Activated T-helper 17 cell treated with anti-CD3 and anti-CD28 coated beads, Interleukin-2, amount 50 U/mL, for 72 hours (primary cell): ENCODE measurements around the gene TMEM240. TPM values are rescaled to one million over a fixed set of nuclear protein-coding genes. Genes with fewer than 3 reads are reported as not detected.

Source experiments
- ATAC-seq: fragments of 150-1000 bp; cut with Tn5 transposase; replicated peaks from 2 replicates; pipeline ENCODE4 v1.10.0; 2021; ENCODE audit warnings: mild to moderate bottlenecking, moderate library complexity
- H3K27ac Mint-ChIP-seq: one replicate; pipeline ENCODE4 v1.8.0; 2022; ENCODE audit warnings: mixed read lengths
- H3K27me3 Mint-ChIP-seq: one replicate; pipeline ENCODE4 v1.8.0; 2022; ENCODE audit warnings: mixed read lengths
- H3K36me3 Mint-ChIP-seq: one replicate; pipeline ENCODE4 v1.8.0; 2022; ENCODE audit warnings: low read depth, mild to moderate bottlenecking, mixed read lengths
- H3K4me1 Mint-ChIP-seq: one replicate; pipeline ENCODE4 v1.8.0; 2022; ENCODE audit warnings: mixed read lengths
- H3K4me3 Mint-ChIP-seq: one replicate; pipeline ENCODE4 v1.8.0; 2022; ENCODE audit warnings: mild to moderate bottlenecking, mixed read lengths
- H3K9me3 Mint-ChIP-seq: one replicate; pipeline ENCODE4 v1.8.0; 2022; ENCODE audit warnings: mixed read lengths
- total RNA-seq, 2 donors: library from RNA; stranded (reverse); gene quantifications; one replicate each; pipeline ENCODE4 v1.2.3, GENCODE V29; 2022

Gene TMEM240
- 1 to 10 TPM; 2.1 to 2.3 TPM for total RNA-seq

DNA sequence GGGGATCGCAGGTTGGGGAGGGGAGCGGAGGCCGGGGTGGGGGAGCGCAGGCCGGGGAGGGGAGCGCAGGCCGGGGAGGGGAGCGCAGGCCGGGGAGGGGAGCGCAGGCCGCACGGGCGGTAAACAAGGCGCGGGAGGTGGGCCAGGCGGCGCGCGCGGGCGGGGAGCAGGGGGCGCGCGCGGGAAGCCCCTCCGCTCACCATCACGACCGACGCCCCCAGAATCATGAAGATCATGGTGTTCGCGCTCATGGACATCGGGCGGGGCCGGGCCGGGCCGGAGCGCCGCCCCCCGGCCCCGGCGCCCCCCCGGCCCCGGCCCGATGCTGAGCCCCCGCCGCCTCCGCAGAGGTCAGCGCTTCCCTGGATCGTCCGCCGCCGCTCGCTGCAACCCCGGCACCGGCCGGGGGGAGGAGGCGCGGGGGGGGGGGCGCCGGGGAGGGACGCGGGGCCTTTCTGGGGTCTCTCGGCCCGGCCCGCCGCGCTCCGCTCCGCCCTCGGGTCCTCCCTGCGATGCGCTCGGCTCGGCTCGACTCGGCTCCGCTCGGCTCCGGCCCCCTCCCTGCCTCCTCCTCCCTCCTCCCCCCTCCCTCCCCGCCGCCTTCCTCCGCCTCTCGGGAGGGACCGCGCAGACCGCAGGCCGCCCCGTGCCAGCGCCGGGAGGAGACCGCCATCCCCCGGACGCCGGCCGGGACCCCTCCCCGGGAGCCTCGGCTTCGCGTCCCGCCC lies at the start of gene TMEM240:
TMEM240 (minus strand) TSS at position 535 of the 728 bp plus-strand sequence; CDS start at position 257, 278 bp downstream.
- Mint-ChIP-seq H3K27me3 (no peaks in the 10 kb centered on the region), H3K4me1 (no peaks in the 10 kb centered on the region), H3K36me3 (peaks cover 20% of the 10 kb centered on the region), H3K9me3 (no peaks in the 10 kb centered on the region), H3K4me3 (peak within 1 kb of the TSS; percentile 10), H3K27ac (no peak within 1 kb of the TSS)
- ATAC-seq, result peak; percentile 43

DNA sequence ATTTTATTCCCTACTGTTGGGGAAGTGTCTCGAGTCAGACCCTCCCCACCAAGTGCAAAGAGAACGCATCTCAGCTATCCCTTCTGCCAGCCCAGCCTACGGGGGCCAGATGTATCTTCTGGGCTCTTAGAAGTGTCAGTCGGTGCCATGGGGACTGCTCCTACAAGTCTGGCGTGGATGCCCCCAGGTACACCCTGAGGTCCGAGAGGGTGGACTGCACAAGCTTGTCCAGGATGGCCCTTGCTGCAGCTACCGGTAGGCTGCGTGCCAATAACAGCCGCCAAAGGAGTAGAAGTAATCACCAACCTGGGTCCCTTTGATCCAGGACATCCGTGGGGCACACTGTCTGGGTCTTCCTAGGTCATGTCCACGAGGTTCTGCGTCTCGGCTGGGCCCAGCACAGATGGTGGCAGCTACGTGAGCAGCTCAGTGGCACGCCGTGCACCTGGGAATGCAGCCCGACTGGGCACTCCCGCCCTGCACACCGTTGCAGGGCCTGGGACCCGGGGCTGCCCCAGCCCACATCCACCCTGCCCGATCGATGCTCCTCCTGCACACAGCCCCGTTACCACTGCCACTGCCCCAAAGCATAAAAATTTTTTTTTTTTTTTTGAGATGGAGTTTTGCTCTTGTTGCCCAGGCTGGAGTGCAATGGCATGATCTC lies 43.1 kb upstream of the TMEM240 start:
- Mint-ChIP-seq H3K27ac (no peak overlapping the region), H3K4me1 (no peaks in the 10 kb centered on the region), H3K9me3 (no peaks in the 10 kb centered on the region)

DNA sequence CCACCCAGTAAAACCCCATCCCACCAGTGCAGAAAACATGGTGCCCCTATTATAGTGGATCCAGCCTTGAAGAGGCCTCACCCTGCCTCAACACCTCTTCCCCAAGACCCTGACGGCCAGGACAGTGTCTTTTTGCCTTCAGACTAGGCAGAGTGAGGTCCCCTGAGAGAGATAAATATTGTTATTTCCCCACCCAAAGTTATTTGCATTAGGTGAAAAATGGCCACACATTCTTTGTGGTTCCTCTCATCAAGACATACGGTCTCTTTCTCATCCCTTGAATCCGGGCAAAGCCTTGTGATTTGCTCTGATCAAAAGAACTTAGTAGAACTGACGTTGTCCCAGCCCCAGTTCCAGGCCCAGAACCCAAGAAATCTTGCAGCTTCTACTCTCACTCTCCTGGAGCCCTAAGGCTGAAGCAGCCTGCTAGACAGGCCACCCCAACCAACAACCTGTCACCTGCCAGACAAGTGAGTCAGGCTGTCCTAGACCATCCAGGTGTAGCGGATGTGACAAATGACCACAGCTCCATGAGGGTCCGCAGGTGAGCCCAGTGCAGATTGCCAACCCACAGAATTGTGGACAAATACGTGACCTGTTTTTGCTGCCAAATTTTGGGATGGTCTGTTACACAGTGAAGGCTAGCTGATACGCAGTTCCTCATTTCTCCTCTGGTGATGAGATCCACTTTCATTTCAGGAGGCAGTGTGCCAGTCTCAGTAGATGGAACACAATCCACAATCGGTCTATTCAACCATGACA lies 42.3 kb upstream of the TMEM240 start:
- H3K36me3 Mint-ChIP-seq, result no peaks in the 10 kb centered on the region
- H3K27me3 Mint-ChIP-seq, result peaks cover 9% of the 10 kb centered on the region
- H3K9me3 Mint-ChIP-seq, result no peaks in the 10 kb centered on the region
- no peak overlapping the region for H3K4me3 Mint-ChIP-seq
- no peak for ATAC-seq
- no peak overlapping the region for H3K27ac Mint-ChIP-seq
- H3K4me1 Mint-ChIP-seq, result no peaks in the 10 kb centered on the region

More for the DNA sequence above, 43.1 kb upstream of the TMEM240 start:
- Mint-ChIP-seq H3K27me3 (peaks cover 9% of the 10 kb centered on the region), H3K36me3 (no peaks in the 10 kb centered on the region), H3K4me3 (no peak overlapping the region)
- no peak for ATAC-seq

DNA sequence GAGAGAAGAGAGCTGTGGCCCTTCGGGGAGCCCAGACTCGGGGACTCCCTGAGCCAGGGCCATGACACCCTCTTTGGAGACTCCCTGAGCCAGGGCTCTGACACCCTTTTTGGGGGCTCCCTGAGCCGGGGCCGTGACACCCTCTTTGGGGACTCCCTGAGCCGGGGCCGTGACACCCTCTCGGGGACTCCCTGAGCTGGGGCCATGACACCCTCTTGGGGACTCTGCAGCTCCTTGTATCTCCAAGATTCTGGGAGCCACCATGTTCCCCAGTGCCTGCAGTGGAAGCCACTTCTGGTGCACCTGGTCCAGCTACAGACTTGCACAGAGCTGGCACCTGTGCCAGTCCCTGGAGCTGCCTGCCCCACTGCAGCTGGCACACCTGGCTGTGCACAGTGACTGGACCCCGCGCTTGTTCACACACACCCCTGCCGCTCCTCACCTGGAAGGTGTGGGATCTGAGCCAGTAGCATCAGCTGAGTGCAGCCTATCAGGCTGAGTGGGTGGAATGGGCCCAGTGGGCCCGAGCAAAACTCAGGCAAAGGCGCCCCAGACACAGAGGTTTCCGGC lies 38.0 kb upstream of the TMEM240 start:
- Mint-ChIP-seq H3K4me3 (no peak overlapping the region), H3K4me1 (peaks cover 5% of the 10 kb centered on the region)
- ATAC-seq, result no peak

DNA sequence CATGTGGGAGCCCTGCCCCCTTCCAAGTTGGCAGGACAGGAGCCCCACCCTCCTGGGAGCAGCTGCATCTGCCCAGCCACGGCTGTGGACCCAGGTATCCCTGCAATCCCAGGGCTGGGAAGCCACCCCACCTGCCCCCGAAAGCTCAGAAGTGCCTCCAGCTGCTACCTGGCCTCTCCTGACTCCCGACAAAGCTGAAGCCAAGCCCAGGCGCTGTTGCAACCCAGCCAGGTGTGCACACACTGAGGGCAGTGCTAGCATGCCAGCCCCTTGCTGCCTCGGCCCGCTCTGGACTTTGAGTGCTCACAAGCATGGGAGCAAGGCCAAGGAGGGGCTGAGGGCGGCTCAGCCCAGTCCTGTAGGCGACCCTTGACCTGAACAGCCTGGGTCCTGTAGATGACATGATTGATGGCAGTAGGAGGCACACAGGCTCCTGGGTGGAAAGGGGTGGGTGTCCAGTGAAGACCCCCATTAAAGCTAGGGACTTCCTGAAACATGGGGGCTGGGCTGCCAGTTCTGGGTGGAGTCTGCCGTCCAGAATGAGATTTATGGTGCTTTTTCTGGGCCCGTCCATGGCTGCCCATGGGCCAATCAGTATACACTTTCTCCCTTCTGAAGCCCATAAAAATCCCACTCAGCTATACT lies 37.1 kb upstream of the TMEM240 start:
- Mint-ChIP-seq H3K27ac (no peak overlapping the region), H3K9me3 (no peaks in the 10 kb centered on the region), H3K27me3 (peaks cover 7% of the 10 kb centered on the region), H3K4me3 (no peak overlapping the region), H3K36me3 (peaks cover 16% of the 10 kb centered on the region), H3K4me1 (peaks cover 5% of the 10 kb centered on the region)
- no peak for ATAC-seq

More for the DNA sequence above, 38.0 kb upstream of the TMEM240 start:
- no peak overlapping the region for H3K27ac Mint-ChIP-seq
- H3K36me3 Mint-ChIP-seq, result peaks cover 6% of the 10 kb centered on the region
- H3K27me3 Mint-ChIP-seq, result peaks cover 9% of the 10 kb centered on the region
- no peaks in the 10 kb centered on the region for H3K9me3 Mint-ChIP-seq

GRCh38 chr1:1574721-1575537 lies 34.5 kb upstream of the TMEM240 start, which contains the start of gene SSU72:
TSS of gene SSU72 (minus strand) at chr1:1574863. CDS start at chr1:1574557, 306 bp downstream.
- Mint-ChIP-seq H3K4me3 (peak within 1 kb of the TSS; percentile 91), H3K9me3 (no peaks in the 10 kb centered on the region), H3K36me3 (peaks cover 36% of the 10 kb centered on the region), H3K27me3 (no peaks in the 10 kb centered on the region), H3K4me1 (peaks cover 13% of the 10 kb centered on the region), H3K27ac (peak within 1 kb of the TSS; percentile 99)
- peak; percentile 96 for ATAC-seq

DNA sequence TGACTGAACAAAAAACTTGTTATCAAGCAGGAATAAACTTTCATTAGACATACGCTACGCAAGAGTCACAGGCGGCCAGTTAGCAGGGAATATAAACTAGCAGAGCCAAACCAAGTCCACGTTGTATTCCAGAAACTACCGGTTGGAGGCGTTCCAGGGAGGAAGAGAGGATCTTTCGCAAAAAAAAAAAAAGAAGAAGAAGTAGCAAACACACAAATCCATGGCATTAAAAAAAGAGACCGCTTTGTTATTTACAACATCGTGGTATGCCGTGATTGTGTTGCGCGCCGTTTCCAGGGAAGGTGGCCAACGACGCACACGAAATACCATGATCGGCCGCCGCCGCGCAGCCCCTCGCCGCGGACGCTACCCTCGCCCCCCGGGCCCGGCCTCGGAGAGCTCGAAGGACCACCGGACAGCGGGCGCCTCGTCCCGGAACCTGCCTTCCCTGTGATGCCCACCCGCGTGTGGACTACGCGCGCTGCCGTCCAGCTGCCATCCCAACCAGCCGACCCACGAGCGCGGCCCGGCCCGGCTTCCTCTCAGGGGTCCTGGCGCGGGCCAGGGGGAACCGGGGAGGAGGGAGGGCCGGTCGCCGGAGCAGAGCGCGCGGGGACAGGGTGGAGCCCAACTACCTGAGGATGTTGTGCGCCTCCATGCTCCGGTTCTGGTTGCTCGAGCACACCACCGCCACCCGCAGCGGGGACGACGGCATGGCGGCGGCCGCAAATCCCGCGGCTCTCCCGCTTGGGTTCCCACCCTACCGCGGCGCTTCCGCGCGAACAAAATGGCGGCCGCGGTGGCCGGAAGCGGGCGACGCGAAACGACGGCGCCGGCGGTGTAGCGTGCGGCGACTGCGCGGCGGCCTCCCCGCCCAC lies 33.7 kb upstream of the TMEM240 start:
- ATAC-seq, result peak; percentile 80
- H3K36me3 Mint-ChIP-seq, result peaks cover 44% of the 10 kb centered on the region
- H3K27me3 Mint-ChIP-seq, result no peaks in the 10 kb centered on the region
- peaks cover 17% of the 10 kb centered on the region for H3K4me1 Mint-ChIP-seq
- H3K9me3 Mint-ChIP-seq, result no peaks in the 10 kb centered on the region
- H3K27ac Mint-ChIP-seq, result peak overlapping the region; percentile 98
- peak overlapping the region; percentile 91 for H3K4me3 Mint-ChIP-seq

- H3K9me3 Mint-ChIP-seq, result no peaks in the 10 kb centered on the region
- H3K27ac Mint-ChIP-seq, result no peak overlapping the region
- H3K27me3 Mint-ChIP-seq, result no peaks in the 10 kb centered on the region
- no peak for ATAC-seq
- peaks cover 87% of the 10 kb centered on the region for H3K36me3 Mint-ChIP-seq
- H3K4me3 Mint-ChIP-seq, result no peak overlapping the region
- H3K4me1 Mint-ChIP-seq, result peaks cover 18% of the 10 kb centered on the region
Observed at GRCh38 chr1:1569341-1569740, 28.9 kb upstream of the TMEM240 start.

GRCh38 chr1:1567891-1568291 lies 27.5 kb upstream of the TMEM240 start:
- no peaks in the 10 kb centered on the region for H3K9me3 Mint-ChIP-seq
- no peak overlapping the region for H3K4me3 Mint-ChIP-seq
- H3K36me3 Mint-ChIP-seq, result peaks cover 90% of the 10 kb centered on the region
- peaks cover 18% of the 10 kb centered on the region for H3K4me1 Mint-ChIP-seq
- no peak overlapping the region for H3K27ac Mint-ChIP-seq
- H3K27me3 Mint-ChIP-seq, result no peaks in the 10 kb centered on the region
- ATAC-seq, result no peak

DNA sequence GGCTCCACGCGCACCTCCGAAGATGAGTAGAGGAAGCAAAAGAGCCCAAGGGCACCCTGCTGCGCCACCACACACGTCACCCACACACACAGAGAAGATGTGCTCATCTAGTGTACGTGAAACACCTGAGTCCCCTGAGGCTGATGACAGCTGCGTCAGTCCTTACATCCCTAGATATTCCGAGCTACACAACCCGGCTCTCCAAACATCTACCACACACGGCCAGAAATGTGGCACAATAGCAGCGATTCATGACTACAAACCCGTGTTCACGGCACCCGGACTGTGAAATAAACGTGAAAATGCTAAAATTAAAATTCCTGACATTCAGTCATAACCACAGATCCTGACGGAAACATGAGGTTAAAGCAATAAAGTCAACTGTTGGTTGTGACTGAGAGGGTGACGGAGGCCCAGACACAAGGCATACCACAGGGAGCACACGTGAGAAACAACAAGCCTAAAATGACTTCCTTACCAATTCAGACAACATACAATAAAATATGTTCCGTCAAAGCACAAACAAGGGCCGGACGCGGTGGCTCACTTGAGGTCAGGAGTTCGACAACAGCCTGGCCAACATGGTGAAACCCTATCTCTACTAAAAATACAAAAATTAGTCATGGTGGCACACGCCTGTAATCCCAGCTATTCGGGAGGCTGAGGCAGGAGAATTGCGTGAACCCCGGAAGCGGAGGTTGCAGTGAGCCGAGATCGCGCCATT lies 26.9 kb upstream of the TMEM240 start:
- H3K4me1 Mint-ChIP-seq, result peaks cover 18% of the 10 kb centered on the region
- H3K27me3 Mint-ChIP-seq, result no peaks in the 10 kb centered on the region
- H3K4me3 Mint-ChIP-seq, result peak overlapping the region; percentile 11
- peaks cover 90% of the 10 kb centered on the region for H3K36me3 Mint-ChIP-seq
- peak overlapping the region; percentile 28 for H3K27ac Mint-ChIP-seq
- no peaks in the 10 kb centered on the region for H3K9me3 Mint-ChIP-seq
- ATAC-seq, result no peak

- Mint-ChIP-seq H3K9me3 (no peaks in the 10 kb centered on the region), H3K4me3 (no peak overlapping the region), H3K4me1 (peaks cover 18% of the 10 kb centered on the region), H3K36me3 (peaks cover 92% of the 10 kb centered on the region), H3K27ac (no peak overlapping the region), H3K27me3 (no peaks in the 10 kb centered on the region)
- no peak for ATAC-seq
Observed at GRCh38 chr1:1565340-1565739, 24.9 kb upstream of the TMEM240 start.

DNA sequence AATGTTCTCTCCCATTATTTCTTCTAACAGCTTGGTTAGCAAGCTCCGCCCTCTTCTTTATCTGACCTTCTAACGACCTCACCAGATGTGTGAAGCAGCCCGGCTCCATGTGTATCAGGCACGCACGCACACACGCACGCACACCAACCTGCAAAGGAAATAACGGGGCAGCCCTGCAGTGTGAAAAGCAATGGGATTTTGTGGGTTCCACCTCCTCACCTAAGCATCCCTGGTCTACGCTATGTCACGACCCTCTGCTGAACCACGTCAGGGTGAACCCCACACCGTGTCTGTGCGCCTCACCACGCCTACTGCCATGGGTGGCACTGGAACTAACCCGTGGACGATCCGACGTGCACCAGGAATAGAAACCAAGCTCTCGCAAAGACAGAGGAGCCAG lies 23.8 kb upstream of the TMEM240 start:
- Mint-ChIP-seq H3K4me3 (no peak overlapping the region), H3K27me3 (no peaks in the 10 kb centered on the region), H3K36me3 (peaks cover 87% of the 10 kb centered on the region), H3K9me3 (no peaks in the 10 kb centered on the region), H3K27ac (peak overlapping the region; percentile 62), H3K4me1 (peaks cover 11% of the 10 kb centered on the region)
- ATAC-seq, result no peak
